Measurements from ENCODE around the gene LDB2.

DNA sequence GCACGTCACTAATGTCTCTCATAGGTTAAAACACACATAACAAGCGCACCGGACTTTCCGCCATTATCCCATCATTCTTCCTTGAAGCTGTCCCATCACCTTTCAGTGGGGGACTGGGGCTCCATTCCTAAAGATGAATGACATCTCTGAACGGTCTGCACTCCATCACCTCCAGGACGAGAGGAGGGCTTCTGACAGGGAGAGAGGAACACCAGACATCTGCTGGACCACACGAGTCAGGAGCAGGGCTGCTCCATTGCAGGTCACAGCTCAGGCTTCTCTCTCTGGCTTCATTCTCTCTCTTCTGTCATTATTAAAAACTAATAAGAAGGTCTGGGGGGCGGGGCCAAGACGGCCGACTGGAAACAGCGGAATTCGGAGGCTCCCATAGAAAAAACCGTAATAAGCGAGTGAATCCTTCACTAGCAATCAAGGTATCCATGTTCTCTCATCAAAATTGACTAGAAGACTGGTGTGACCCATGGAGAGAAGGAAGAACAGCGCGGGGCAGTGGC is 289.8 kb downstream of the LDB2 start:
- TF ChIP-seq, protein P1, sequence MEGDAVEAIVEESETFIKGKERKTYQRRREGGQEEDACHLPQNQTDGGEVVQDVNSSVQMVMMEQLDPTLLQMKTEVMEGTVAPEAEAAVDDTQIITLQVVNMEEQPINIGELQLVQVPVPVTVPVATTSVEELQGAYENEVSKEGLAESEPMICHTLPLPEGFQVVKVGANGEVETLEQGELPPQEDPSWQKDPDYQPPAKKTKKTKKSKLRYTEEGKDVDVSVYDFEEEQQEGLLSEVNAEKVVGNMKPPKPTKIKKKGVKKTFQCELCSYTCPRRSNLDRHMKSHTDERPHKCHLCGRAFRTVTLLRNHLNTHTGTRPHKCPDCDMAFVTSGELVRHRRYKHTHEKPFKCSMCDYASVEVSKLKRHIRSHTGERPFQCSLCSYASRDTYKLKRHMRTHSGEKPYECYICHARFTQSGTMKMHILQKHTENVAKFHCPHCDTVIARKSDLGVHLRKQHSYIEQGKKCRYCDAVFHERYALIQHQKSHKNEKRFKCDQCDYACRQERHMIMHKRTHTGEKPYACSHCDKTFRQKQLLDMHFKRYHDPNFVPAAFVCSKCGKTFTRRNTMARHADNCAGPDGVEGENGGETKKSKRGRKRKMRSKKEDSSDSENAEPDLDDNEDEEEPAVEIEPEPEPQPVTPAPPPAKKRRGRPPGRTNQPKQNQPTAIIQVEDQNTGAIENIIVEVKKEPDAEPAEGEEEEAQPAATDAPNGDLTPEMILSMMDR (conservative IDR thresholded peaks at IDR 0.05; ENCODE audit: low read depth, low read length) = no peak
- no peak for TF ChIP-seq EZH2 (IDR thresholded peaks at IDR 0.05; ENCODE audit: low read length, unreplicated experiment)

Data from PC-3 (cell line).